Liver (tissue), 9 donors: ENCODE results near the gene TMEM35B. TPM values are rescaled to one million over a fixed set of nuclear protein-coding genes. Genes with fewer than 3 reads are reported as not detected.

Experiments
- DNase-seq: peaks from one replicate; pipeline ENCODE4 v3.0.0-alpha.2; 2017; ENCODE audit warnings: low spot score
- H3K27ac ChIP-seq, 2 donors: one replicate each; pipeline ENCODE4 v1.7.0; 2013; ENCODE audit warnings: inconsistent platforms in 2 of 2, low read length in 2 of 2, control low read depth in 1 of 2, low read depth in 1 of 2, mild to moderate bottlenecking in 1 of 2
- H3K27me3 ChIP-seq, 4 donors: one replicate each; pipeline versions ENCODE4 v1.6.1 to v1.7.0; 2013; ENCODE audit warnings: low read length in 3 of 4, inconsistent platforms in 1 of 4, mild to moderate bottlenecking in 1 of 4, moderate library complexity in 1 of 4; ENCODE audit not compliant: control insufficient read depth in 4 of 4, insufficient read depth in 4 of 4
- H3K36me3 ChIP-seq, 4 donors: one replicate each; pipeline versions ENCODE4 v1.6.1 to v1.7.0; 2013; ENCODE audit warnings: low read length in 3 of 4, mild to moderate bottlenecking in 3 of 4, low read depth in 1 of 4, moderate library complexity in 1 of 4; ENCODE audit not compliant: control insufficient read depth in 4 of 4, insufficient read depth in 3 of 4
- H3K4me1 ChIP-seq, 4 donors: one replicate each; pipeline versions ENCODE4 v1.6.1 to v1.7.0; 2013; ENCODE audit warnings: low read length in 3 of 4, mild to moderate bottlenecking in 3 of 4, moderate library complexity in 1 of 4; ENCODE audit not compliant: control insufficient read depth in 4 of 4, insufficient read depth in 4 of 4
- H3K4me3 ChIP-seq, 3 donors: one replicate each; pipeline versions ENCODE4 v1.6.1 to v1.7.0; 2013; ENCODE audit warnings: low read length in 3 of 3, control low read depth in 1 of 3, low read depth in 1 of 3, mild to moderate bottlenecking in 1 of 3
- H3K9ac ChIP-seq, 2 donors: one replicate each; pipeline ENCODE4 v1.7.0; 2013; ENCODE audit warnings: low read length in 2 of 2, mild to moderate bottlenecking in 2 of 2, moderate library complexity in 2 of 2, control low read depth in 1 of 2, low read depth in 1 of 2
- H3K9me3 ChIP-seq, 4 donors: one replicate each; pipeline versions ENCODE4 v1.6.1 to v1.7.0; 2013; ENCODE audit warnings: low read length in 3 of 4; ENCODE audit not compliant: control insufficient read depth in 4 of 4
- ATF3 ChIP-seq: IDR thresholded peaks from 2 replicates; pipeline ENCODE4 v1.6.1; 2016; ENCODE audit warnings: antibody characterized with exemption
- CTCF ChIP-seq: fragments of 150-350 bp; IDR thresholded peaks from 2 replicates; pipeline ENCODE4 v1.5.1; 2017; ENCODE audit warnings: improper control_type of control experiment, low read depth, low read length; ENCODE audit not compliant: missing input control
- EGR1 ChIP-seq, 2 donors: IDR thresholded peaks; 2 replicates each; pipeline ENCODE4 v1.6.1; 2016 to 2018; ENCODE audit warnings: antibody characterized with exemption in 2 of 2, low read depth in 2 of 2
- FOXA1 ChIP-seq: IDR thresholded peaks from 2 replicates; pipeline ENCODE4 v1.6.1; 2016; ENCODE audit warnings: antibody characterized with exemption
- FOXA2 ChIP-seq: IDR thresholded peaks from 2 replicates; pipeline ENCODE4 v1.6.1; 2016; ENCODE audit warnings: antibody characterized with exemption
- GABPA ChIP-seq, 2 donors: IDR thresholded peaks in 1 of 2; conservative IDR thresholded peaks in 1 of 2; 2 replicates each; pipeline ENCODE4 v1.6.1; 2016; ENCODE audit warnings: antibody characterized with exemption in 2 of 2, mild to moderate bottlenecking in 1 of 2, moderate library complexity in 1 of 2
- HNF4A ChIP-seq, 2 donors: conservative IDR thresholded peaks; 2 replicates each; pipeline ENCODE4 v1.6.1; 2016; ENCODE audit warnings: antibody characterized with exemption in 2 of 2, mild to moderate bottlenecking in 2 of 2
- HNF4G ChIP-seq: IDR thresholded peaks from 2 replicates; pipeline ENCODE4 v1.6.1; 2016; ENCODE audit warnings: antibody characterized with exemption
- MAX ChIP-seq: IDR thresholded peaks from 2 replicates; pipeline ENCODE4 v1.6.1; 2016; ENCODE audit warnings: antibody characterized with exemption
- RAD21 ChIP-seq, 2 donors: IDR thresholded peaks; 2 replicates each; pipeline ENCODE4 v1.6.1; 2016; ENCODE audit warnings: antibody characterized with exemption in 2 of 2, mild to moderate bottlenecking in 2 of 2
- REST ChIP-seq: IDR thresholded peaks from 2 replicates; pipeline ENCODE4 v1.6.1; 2016; ENCODE audit warnings: antibody characterized with exemption, mild to moderate bottlenecking
- RXRA ChIP-seq, 2 donors: IDR thresholded peaks; 2 replicates each; pipeline ENCODE4 v1.6.1; 2017 to 2018; ENCODE audit warnings: antibody characterized with exemption in 2 of 2, mild to moderate bottlenecking in 1 of 2
- SP1 ChIP-seq: IDR thresholded peaks from 2 replicates; pipeline ENCODE4 v1.6.1; 2018; ENCODE audit warnings: antibody characterized with exemption, mild to moderate bottlenecking
- TAF1 ChIP-seq: conservative IDR thresholded peaks from 2 replicates; pipeline ENCODE4 v1.6.1; 2016; ENCODE audit warnings: antibody characterized with exemption, mild to moderate bottlenecking
- YY1 ChIP-seq: IDR thresholded peaks from 2 replicates; pipeline ENCODE4 v1.6.1; 2016; ENCODE audit warnings: antibody characterized with exemption, mild to moderate bottlenecking
- ZBTB33 ChIP-seq: IDR thresholded peaks from 2 replicates; pipeline ENCODE4 v1.6.1; 2016; ENCODE audit warnings: antibody characterized with exemption
- WGBS: extraction: QIAGEN DNeasy Blood & Tissue Kit; methylation state at CpG from one replicate; pipeline ENCODE4 v1.1.7; 2013; 5-methylcytosine and 5-hydroxymethylcytosine counted together
- polyA plus RNA-seq, 2 donors: library from polyadenylated mRNA; stranded (reverse) in 1 of 2; unstranded in 1 of 2; fragments of 200-250 nt in 1 of 2; fragments of >200 nt in 1 of 2; fragmentation: Nextera tagmentation in 1 of 2; extraction: Ambion mirVana in 1 of 2; gene quantifications; one replicate each; pipeline versions ENCODE4 v1.2.1 to v1.2.3, GENCODE V29; 2013 to 2015
- total RNA-seq, 2 donors: library from RNA; depleted of rRNA; stranded (reverse); fragments of >200 nt; gene quantifications; one replicate each; pipeline ENCODE4 v1.2.3, GENCODE V29; 2014
- donor health status: healthy.
- donor health status: healthy.
- donor health status: healthy.
- donor health status: healthy.
- donor health status: healthy.

TMEM35B gene
- total and polyA plus RNA-seq, 4 donors, result 13.4 to 31.7 (median 20.3) TPM

GRCh38 chr1:35030756-35031446, 45.8 kb upstream of the TMEM35B start:
- DNase-seq, result peak; percentile 55
- 11% methylated on average over 17 of the region's 17 CpGs for WGBS
- H3K4me3 ChIP-seq, result peak overlapping the region; percentile 58 to 99 (median 92)
- H3K4me1 ChIP-seq, result peaks cover 2 to 21% (median 11%) of the 10 kb centered on the region in 4 donors
- H3K9me3 ChIP-seq, result peaks cover 0 to 6% (median 3%) of the 10 kb centered on the region in 4 donors
- H3K27ac ChIP-seq, result peak overlapping the region; percentile 80 to 94
- no peak for TF ChIP-seq RXRA (IDR thresholded peaks at IDR 0.05)
- no peaks in the 10 kb centered on the region for H3K27me3 ChIP-seq
- H3K9ac ChIP-seq, result peak overlapping the region; percentile 76 to 99
- H3K36me3 ChIP-seq, result peaks cover 0 to 4% (median 0%) of the 10 kb centered on the region in 4 donors

GRCh38 chr1:35030338-35030737, 45.2 kb upstream of the TMEM35B start:
- Histone ChIP-seq H3K9me3 (peaks cover 0 to 6% (median 3%) of the 10 kb centered on the region in 4 donors), H3K36me3 (peaks cover 0 to 4% (median 0%) of the 10 kb centered on the region in 4 donors), H3K4me1 (peaks cover 2 to 21% (median 11%) of the 10 kb centered on the region in 4 donors), H3K4me3 (peak overlapping the region in 2 of 3 donors; percentile 58 to 99), H3K27ac (peak overlapping the region in 1 of 2 donors; percentile 94), H3K27me3 (no peaks in the 10 kb centered on the region), H3K9ac (no peak overlapping the region)
- no peak for TF ChIP-seq RAD21 (IDR thresholded peaks at IDR 0.05)
- no peak for TF ChIP-seq CTCF
- TF ChIP-seq TAF1, result no peak
- TF ChIP-seq EGR1 (IDR thresholded peaks at IDR 0.05; ENCODE audit: low read depth in 2 of 2), result no peak
- no peak for TF ChIP-seq HNF4G
- TF ChIP-seq GABPA (IDR thresholded peaks at IDR 0.05 in 1 of 2, conservative IDR thresholded peaks at IDR 0.05 in 1 of 2), result no peak
- TF ChIP-seq SP1, result no peak
- no peak for TF ChIP-seq ATF3
- no peak for TF ChIP-seq RXRA (IDR thresholded peaks at IDR 0.05)
- TF ChIP-seq YY1, result no peak
- TF ChIP-seq ZBTB33, result no peak
- TF ChIP-seq FOXA1, result no peak
- TF ChIP-seq HNF4A (conservative IDR thresholded peaks at IDR 0.05), result no peak
- no peak for TF ChIP-seq FOXA2
- TF ChIP-seq MAX, result no peak
- TF ChIP-seq REST, result no peak
- WGBS, result 82% methylated on average over 5 of the region's 5 CpGs
- no peak for DNase-seq
